SIG-M5 (cell line): ENCODE data around the gene EGFR.

Experiments used
- DNase-seq: peaks from one replicate; lab custom pipeline; 2025; lab: John Stamatoyannopoulos, UW

EGFR gene

DNA sequence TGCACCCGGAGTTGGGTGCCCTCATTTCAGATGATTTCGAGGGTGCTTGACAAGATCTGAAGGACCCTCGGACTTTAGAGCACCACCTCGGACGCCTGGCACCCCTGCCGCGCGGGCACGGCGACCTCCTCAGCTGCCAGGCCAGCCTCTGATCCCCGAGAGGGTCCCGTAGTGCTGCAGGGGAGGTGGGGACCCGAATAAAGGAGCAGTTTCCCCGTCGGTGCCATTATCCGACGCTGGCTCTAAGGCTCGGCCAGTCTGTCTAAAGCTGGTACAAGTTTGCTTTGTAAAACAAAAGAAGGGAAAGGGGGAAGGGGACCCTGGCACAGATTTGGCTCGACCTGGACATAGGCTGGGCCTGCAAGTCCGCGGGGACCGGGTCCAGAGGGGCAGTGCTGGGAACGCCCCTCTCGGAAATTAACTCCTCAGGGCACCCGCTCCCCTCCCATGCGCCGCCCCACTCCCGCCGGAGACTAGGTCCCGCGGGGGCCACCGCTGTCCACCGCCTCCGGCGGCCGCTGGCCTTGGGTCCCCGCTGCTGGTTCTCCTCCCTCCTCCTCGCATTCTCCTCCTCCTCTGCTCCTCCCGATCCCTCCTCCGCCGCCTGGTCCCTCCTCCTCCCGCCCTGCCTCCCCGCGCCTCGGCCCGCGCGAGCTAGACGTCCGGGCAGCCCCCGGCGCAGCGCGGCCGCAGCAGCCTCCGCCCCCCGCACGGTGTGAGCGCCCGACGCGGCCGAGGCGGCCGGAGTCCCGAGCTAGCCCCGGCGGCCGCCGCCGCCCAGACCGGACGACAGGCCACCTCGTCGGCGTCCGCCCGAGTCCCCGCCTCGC, at the start of gene EGFR:
EGFR (plus strand) TSS at position 657 of the 830 bp plus-strand sequence. CDS start 261 bp downstream, outside the sequence.
- DNase-seq, result no peak

DNA sequence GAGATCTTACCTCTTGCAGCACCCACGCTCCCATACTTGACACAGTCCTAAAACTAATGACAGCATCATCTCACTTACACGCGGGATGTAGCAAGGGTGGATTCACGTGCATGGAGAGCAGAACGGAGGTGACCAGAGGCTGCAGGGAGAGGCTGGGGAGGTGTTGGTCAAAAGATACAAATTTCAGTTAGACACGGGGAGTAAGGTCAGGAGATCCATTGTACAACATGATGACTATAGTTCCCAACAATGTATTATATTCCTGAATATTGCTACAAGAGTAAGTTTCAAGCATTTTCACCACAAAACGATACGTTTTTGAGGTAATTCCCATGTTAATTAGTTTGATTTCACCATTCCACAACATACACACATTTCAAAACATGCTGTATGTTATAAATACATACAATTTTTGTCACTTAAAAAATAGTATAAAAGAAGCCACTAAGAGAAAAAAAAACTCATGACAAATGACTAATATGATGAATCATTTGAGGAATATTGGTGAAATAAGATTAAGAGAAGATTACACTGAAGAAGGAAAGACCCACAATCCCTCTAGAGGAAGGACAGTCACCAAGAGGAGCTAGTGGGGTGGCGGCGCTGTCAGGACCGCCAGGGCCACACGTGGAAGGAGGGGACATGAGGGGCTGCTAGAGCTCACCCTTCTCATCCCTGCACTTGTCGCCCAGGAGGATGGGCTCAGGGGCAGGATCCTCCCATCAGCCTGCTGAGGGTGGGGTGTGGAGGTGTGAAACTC, 49.4 kb upstream of the EGFR start:
- no peak for DNase-seq

DNA sequence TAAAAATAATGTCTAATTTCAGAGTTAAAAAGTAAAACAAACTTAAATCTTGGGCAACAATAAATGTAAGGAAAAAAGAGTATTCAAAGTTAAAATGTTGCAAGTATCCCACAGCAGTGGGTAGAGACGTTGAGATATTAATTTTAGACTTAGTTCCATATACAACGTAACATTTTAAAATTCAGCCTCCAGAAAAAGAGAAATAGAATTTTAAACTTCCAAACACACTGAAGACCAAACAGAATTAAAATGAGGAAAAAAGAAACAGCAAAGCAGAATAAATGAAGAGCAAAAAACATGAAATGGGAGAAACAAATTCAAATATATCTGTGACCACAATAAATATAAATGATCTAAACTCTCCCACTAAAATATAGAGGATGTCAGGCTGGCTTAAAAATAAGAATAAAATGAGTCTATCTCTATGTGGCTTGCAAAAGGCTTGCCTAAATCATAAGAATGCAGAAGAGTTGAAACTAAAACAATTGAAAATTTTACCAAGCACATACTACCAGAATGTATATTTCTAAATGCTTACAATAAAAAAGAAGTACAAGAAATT, 46.0 kb upstream of the EGFR start:
- no peak for DNase-seq

DNA sequence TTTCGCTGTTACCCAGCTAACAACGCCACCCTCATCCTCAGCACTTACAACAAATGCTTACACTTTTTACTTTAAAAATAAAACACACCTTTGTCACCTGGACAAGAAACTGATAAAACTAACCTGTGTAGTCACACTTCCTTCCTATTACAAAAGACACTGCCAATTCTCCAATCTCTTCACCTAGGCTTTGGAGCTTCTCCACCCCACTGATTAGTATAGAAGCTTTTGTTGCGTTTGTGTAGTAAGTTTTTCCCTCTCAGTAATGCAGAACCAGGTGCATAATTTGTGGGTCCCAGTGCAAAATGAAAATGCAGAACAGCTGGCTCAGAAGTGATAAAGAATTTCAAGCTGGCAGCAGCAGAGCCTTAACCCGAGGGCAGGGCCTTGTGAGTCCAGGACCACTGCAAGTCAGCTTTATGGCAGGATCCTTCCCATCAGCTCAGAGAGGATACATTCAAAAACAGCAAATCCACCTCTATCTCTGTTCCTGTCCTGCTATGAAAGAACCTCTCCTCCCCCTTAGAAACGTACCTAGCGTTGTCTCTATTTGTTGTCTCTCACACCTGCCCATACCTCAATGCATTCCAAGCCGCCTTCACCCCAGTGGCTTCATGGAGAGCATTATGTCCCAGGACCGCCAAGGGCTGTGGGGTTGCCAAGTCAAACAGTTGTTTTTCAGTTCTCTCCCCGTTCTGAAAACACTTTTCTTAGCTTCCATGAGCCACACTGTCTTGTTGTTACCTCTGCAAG, 40.3 kb upstream of the EGFR start:
- no peak for DNase-seq

DNA sequence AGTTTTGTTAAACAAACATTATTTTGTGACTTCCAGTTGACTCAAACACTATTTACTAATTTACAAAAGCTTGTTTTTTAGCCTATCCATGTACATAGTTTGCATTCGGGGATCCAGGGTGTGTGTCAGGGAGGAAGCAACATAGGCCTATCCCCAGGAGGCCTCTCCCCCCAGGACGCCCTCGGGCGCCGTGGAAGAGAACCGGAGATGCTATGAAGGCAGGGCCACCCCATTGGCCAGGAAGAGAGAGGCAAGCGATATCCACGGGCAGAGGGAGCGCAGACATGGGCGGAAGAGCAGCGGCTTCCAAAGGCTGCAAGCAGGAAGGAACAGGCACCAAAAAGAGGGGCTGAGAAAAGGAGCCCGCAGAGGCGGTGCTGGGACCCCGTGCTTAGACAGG, 38.3 kb upstream of the EGFR start:
- no peak for DNase-seq

DNA sequence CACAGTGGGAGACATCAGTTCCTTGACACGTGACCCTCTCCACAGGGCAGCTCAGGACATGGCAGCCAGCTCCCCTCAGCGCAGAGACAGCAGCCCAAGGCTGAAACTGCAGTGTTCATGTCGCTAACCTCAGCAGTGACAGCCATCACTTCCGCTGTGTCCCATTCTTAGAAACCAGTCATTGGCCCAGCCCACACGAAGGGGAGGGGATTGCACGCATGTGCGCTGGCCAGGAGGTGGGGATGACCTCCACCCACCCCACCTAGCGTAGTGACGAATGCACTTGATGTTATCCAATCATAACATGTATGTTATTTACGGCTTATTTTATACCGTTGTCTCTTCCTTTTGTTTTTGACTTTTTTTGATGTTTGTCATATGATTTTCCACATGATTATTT, 36.9 kb upstream of the EGFR start:
- DNase-seq, result no peak

DNA sequence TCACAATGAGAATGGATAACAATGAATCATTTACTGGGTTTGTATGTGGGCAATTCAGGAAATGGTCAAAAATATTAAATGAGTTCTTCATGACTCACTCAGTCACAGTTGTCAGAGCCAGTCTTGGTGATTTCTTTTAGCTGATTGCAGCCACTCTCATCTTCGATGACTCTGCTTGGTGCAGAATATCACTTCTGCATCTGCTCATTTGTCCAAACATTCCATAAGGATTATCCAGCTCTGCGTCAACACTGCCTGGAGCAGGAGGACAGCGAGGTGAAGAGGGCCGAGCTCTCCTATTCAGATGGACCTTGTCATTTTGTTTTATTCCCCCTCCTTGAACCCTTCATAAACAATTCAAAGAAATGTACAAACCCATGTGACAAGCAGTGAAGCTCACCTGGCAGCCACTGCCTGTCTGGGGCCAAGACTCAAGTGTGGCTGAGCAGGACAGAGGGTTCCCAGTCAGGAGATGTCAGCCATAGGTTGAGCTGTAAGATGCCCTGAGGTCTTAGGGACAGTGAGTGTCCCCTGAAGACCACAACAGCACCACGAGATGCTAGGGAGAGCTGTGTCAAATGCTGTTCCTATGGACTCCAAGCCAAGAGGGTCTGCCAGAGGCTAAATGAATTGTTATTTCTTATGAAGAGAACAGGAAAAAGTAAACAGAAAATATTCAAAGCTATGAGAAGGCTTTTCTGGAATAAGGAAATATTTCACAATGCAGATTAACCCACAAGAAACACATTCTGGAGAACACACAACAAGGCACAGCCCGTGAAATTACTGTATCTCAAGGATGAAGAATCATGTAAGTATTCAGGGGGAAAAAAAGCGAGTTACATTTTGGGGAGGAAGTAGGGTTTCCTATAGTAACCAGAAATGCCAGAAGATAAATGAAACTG, 33.1 kb upstream of the EGFR start:
- no peak for DNase-seq

DNA sequence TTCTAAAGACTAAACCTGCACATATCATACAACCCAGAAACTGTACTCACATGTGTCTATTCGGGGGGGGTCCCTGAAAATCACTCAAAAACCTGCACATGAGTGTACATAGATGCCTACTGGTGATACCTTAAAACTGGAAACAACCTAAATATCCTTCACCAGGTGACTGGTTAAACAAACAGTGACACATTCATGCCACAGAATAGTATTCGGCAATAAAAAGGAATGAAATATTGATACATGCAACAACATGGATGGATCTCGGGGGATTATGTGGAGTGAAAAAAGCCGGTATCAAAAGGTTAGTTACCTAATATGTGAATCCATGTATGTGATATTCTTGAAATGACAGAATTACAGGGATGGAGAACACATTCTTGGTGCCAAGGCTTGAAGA, 32.1 kb upstream of the EGFR start:
- DNase-seq, result no peak

DNA sequence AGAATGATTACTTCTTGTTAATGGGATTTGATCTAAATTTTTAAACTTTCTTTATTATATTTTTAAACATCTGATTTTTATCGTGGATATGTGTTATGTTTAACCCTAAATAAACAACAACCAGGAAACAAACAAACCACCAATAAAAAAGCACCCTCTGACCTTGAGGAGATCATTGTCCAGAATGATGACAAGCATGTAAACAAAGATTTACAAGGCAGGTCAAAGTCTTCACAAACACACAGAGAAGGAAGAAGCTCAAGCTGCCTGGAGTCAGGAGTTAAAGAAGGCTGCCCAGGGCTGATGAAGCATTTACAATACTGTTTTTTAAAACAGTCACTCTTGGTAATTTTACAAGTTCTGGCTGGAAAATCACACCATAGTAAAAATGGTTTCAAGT, 31.0 kb upstream of the EGFR start:
- DNase-seq, result no peak

DNA sequence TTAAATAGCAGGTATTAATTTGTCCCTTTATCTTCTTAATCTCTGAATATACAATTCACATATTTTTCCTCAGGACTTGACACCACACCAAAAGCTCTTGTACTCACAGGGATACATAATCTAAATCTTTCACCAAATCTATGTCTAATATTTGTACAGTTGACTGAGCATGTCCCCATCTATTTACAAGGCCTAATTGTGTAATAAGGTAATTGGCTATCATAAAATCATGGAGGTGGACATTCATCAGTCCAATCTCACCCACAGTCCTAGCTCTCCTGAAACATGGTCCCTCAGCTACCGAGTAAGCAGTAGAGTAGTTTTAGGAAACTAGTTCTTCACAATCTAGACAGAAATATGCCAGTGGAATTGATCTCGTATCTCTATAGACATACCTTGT, 30.3 kb upstream of the EGFR start:
- DNase-seq, result no peak

DNA sequence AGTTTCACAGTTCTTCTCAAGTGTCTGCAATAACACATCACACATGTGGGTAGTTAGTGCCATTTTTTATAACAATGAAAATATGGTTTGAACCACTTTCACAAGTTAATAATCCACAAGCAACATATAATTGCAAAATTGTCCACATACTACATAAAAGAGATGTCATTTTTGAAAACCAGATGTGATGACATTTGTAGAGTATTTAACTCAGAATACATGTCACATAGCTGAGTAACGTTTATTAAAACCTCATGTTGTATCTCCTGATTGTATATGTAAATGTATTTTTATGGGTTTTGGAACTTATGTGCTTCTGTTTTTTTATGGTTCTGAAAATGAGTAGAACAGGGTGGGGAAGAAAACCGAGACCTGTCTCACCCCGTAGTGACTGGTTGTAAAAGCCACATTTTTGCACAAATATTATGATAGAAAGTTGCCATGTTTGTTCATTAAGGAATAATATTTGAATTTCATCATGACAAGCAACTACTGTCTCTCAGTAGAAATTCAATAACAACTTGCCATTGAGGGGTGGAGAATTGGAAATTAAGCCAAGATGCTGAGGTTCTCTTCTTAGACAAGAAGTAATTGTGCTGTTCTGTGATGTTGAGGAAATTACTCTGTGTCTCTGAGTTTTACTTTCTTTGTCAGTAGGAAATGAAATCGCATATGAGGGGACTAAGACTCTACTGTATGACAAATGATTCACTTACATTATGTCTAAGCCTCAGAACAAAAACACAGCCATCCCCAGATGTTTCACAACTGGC, 29.2 kb upstream of the EGFR start:
- no peak for DNase-seq

DNA sequence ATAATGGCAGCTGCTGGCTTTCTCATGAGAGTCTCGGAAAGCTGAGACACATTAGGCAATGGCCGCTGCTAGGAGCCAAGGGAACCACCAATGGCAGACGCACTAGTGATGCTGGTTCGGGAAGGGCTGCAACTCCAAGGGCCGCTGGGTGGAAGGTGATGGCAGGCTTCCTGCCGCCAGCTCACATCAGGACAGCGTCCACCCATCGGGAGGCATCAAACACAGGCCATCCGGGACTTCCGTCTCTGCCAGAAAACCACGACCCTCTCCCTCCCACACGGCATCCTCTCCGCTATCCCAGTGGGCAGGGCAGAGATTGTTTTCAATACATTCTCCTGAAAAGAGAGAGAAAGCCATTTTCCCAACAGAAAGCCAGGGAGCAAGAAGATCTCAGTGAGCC, 27.5 kb upstream of the EGFR start:
- DNase-seq, result no peak

DNA sequence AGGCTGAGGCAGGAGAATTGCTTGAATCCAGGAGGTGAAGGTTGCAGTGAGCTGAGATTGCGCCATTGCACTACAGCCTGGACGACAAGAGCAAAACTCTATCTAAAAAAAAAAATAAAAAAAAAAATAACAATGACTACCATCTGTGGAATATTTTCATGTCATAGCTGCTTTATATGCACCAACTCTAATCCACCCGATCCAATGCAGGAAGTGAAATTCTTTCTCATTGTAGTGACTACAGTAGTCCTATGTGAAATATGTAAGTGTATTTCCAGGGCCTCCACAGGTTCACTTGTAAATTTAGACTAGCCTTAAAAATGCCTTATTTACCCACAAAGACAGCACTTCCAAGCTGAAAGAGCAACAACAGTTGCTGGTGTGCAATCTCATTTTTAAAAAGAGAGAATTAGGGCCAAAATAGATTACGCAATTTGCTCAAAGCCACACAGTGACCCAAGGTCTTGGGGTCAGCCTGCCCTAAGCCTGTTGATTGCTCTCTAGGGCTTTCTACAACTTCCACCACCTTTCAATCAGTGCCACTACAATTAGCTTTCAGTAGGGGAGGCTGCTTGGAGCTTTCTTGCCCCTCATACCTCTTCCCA, 25.8 kb upstream of the EGFR start:
- no peak for DNase-seq

DNA sequence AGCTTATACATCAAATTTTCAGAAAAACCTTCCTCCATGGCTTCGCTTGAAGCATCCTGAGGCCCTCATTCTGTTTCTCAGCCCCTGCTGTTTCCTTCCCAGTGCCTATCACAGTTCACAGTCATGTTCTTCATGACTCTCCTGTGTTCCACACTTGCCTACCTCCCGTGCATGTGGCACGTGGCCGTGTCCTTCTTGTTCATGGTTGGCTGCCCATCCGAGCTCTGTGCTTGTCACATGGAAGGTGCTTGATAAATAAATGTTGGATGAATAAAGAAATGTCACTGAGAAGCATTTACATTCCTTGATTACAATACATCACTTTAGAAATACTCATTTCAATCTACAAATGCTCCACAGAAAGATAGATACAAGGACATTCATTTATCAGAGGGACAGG, 23.7 kb upstream of the EGFR start:
- no peak for DNase-seq

DNA sequence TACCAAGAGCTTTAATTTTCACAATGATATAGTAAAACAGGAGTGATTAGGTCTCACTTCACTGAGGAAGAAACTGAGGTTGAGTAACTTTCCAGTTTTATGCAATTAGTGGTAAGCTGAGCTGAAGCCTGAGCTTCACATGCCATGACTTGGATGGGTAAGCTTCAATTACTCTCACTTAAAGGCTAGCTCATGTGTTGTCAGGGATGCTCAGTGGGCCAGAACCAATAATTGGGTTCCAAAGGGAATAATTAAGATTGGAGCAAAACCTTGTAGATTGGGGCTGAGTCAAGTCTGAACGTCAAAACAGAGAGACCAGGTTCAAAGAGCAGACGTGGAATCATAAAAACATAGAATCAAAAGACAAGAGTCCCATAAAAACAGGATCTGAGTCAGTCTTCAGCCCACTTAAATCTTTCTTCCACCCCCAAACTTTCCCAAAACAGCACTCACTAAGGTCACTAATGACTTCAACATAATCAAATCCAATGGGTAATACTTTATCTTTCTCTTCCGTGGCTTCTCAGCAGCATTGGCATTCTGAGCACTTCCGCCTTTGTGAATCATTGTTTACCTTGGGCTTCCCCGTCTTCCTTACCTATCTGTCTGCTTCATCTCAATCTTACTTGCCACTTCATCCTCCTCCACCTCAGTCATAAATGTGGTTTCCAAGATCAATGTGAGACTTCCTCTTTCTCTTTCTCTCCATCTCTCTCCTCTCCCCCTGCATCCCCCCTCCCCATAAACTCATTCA, 23.0 kb upstream of the EGFR start:
- no peak for DNase-seq

DNA sequence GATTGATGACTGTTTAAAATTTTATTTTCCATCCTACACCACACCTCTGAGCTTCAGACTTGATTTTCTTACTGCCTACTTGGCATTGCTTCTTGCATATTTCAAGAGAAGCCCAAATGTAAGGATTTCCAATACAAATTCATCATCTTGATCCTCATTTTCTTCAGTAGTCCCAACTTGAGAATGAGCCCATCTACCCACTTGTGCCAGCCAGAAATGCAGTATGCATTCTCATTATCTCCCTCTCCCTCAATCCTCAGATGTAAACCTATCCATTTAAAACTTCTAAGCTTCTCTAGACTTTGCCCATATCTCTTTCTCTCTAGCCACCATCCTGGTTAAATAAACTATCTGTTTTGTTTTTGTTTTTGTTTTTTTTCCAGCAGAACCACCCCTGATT, 22.4 kb upstream of the EGFR start:
- no peak for DNase-seq

DNA sequence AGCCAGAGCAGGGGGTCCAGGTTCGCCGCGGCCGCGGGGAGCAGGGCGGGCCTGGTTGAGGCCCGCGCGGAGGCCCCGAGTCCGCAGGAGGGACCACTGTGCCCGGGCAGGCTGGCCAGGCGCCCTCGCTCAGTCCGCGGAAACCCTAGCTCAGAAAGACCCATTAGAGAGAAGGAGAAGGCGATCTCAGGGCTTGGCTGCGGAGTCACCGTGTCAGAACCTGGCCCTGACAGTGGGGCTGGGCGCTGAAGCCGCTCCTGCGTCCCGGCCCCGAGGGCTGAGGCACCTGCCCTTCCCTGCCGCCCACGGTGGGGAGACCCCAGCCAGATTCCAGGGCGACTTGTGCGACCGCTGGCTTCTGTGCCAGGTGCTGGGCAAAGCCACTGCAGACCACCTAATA, 14.2 kb upstream of the EGFR start:
- DNase-seq, result no peak

DNA sequence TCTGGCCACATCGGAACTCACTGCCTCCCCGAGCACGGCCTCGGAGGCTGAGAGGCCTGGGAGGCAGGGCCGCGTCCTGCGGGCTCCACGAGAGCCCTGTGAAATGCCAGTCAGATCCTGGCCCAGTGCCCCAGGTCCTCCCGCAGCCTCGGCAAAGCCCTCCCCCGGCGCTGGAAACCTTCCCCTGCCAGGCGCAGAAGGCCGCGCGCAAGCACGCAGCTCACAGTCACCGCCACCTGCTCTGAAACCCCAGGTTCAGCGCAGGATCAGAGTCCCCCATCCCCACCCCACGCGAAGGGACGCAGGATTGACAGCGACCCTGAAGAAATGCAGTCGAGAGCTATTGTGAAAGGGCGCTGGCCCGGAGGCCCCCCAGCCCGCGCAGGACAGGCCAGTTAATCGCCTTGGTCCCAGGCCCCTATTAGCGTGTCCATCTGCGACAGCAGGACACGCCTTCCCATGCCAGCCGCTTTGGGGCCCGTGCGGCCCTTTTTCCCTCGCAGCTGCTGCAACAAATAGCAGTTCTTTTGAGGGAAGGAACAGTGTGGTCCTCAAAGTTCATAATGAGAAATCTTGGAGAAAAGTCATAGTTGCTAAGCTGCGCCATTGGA, 13.5 kb upstream of the EGFR start:
- no peak for DNase-seq

DNA sequence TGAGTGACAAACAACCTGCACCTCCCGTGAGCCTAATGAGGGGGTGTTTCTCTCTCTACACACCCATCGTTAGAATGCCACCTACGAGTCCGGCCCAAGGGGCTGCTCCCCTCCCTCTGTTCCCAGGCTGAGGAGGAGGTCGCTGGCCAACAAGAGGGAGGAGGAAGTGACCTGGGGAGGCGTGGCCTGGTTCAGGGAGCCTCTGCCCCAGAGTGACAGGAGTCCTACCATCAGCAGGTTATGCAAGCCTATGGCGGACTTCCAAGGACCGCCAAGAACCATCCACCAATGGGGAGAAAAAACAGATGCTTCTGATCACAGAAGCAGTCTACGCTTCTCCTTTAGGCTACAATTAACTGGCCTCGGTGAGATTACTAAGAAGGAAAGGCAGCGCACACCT, 12.3 kb upstream of the EGFR start:
- no peak for DNase-seq
